GM12874 (cell line): ENCODE results near the gene ZFAND3.

Experiments
- TF ChIP-seq, protein P1 (sequence below): IDR thresholded peaks from 2 replicates; pipeline ENCODE4 v1.5.1; 2011; ENCODE audit warnings: low read depth, mild to moderate bottlenecking, control low read depth, low read length, moderate library complexity; ENCODE audit not compliant: insufficient read depth

Gene ZFAND3

DNA sequence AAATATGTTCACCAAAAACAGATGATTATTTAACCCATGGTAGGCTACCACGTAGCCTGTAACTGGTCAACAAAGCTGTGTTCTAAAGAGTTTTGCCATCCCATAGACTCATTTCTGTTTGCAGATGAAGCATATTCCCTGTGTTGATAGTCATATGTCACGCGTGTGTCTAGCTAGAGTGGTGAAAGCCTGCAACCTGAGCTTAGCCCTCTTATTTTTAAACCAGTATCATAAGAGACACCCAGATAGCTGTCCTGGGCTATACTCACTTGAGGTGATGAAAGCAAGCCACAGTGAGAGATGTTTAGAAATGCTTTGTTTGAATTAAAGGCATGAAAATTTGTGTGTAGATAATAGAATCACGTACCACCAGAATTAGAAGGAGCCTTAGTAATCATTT, 307.8 kb downstream of the ZFAND3 start:
- TF ChIP-seq, protein P1, sequence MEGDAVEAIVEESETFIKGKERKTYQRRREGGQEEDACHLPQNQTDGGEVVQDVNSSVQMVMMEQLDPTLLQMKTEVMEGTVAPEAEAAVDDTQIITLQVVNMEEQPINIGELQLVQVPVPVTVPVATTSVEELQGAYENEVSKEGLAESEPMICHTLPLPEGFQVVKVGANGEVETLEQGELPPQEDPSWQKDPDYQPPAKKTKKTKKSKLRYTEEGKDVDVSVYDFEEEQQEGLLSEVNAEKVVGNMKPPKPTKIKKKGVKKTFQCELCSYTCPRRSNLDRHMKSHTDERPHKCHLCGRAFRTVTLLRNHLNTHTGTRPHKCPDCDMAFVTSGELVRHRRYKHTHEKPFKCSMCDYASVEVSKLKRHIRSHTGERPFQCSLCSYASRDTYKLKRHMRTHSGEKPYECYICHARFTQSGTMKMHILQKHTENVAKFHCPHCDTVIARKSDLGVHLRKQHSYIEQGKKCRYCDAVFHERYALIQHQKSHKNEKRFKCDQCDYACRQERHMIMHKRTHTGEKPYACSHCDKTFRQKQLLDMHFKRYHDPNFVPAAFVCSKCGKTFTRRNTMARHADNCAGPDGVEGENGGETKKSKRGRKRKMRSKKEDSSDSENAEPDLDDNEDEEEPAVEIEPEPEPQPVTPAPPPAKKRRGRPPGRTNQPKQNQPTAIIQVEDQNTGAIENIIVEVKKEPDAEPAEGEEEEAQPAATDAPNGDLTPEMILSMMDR: no peak

DNA sequence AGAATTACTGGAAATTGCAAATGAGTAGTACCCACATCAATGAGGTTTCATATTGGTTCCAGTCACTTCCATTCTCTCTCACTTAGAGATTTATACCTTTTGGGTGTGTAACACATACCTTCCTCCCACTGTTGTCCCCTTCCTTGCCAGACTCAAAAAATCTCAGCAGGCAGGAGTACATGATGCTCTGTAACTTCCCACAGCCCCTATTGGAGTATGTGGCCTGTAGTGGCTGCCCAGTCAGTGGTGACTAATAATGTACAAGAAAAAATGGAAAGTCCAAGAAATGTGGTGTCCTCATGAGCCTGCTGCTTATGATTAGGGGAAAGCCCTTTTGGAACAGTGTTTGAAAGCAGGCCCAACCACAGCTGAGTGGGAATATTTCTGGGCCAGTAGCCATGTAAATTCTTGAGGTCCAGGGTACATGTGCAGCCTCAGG, 312.0 kb downstream of the ZFAND3 start:
- TF ChIP-seq, protein P1: no peak

DNA sequence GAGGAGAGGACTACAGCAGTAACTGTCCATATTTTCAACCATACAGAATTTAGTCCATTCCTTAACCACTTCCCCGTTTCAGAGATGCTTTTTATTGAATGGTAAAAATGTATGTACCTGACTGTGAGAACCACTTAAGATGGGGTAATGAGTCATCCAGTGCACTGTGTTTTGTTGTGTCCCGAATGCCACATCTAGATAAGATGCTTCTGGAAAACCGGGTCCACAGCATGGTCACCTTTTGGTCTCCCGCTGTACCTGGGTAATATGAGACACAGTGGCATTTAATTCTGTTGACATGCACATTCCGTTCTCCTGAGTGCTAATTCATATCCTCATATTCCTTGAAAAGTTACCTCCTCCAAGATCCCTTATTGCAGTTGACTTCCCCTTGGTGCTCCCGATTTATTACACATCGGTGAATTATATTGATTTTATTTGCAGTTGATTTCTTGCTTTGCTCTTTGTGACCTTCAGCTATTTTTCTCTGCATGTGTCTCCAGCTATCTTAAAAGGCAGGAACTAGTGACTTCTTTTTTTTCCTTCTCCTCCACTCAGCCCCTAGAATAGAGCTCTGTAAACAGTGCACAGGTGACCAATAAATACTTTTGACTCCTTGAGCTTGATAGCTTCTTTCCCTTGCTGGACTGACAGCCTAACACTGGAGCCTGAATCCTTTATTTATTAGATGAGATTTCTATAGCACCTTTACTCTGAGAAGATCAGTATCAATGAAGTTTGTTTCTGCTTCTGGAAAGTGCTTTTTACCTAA, 314.6 kb downstream of the ZFAND3 start:
- TF ChIP-seq, protein P1: no peak

- TF ChIP-seq, protein P1: no peak
These were observed 315.2 kb downstream of the ZFAND3 start for GRCh38 chr6:38134704-38135088.

DNA sequence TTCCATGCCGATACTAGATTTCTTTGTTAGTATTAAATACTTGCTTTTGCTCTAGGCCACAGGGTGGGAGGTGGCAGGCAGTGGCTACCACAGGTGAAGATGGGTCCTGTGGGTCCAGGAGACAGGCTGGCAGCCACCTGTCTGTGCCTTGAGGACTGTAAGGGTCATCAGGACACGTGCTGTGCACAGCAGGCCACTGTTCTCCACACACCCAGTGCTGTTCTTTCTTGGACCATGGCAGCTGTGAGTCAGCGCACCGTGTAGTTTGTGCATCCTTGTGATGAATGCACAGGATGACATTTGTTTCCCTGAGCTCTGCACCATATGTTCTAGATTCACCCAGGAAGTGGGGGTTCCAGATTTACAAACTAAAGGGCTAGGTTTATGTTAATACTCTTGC, 317.0 kb downstream of the ZFAND3 start:
- TF ChIP-seq, protein P1: no peak

DNA sequence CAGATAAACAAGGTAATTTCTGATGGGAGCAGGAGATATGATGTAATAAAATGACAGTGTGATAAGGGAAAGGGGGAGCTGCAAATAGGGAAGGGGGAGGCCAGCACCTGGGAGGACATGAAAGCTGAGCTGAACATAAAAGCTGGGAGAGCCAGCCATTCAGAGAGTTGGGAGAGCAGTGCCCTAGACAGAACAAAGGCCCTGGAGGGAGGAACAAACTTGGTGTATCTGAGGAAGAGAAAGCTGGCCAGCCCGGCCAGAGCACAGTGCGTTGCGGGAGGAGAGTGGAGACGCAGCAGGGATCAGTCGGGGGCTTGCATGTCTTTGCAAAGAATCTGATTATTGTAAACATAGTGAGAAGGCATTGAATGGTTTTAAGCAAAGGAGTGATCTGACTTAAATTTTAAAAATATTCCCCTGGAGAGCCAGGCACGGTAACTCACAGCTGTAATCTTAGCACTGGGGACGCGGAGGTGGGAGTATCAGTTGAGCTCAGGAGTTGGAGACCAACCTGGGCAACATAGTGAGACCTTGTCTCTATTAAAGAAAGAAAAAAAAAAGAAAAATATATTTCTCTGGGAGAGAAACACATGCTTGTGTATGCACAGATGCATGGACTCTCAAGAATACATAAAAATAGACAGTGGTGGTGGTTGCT, 318.2 kb downstream of the ZFAND3 start:
- TF ChIP-seq, protein P1: no peak

- TF ChIP-seq, protein P1: no peak
These were observed 318.8 kb downstream of the ZFAND3 start for GRCh38 chr6:38138374-38138773.
